SKM-1 treated with dmso at 0.1 percent for 144 hours (cell line): Measurements from ENCODE around the gene AKR1C3.
"Not testable (repeated sequence)": the region's sequence is repeated elsewhere in the genome, so short reads cannot be mapped to it uniquely, and the experiment has no call there.

ENCODE experiments used
- DNase-seq: peaks from one replicate; lab custom pipeline; 2025; ENCODE audit not compliant: unreplicated experiment; lab: John Stamatoyannopoulos, UW

The AKR1C3 gene

GRCh38 chr10:5094265-5095205 lies at the start of gene AKR1C3:
AKR1C3 (plus strand) TSS chr10:5094414; CDS start chr10:5094445, 31 bp downstream.
- DNase-seq: no peak

- no peak for DNase-seq
Observed at GRCh38 chr10:5045095-5045494, 49.1 kb upstream of the AKR1C3 start.

DNA sequence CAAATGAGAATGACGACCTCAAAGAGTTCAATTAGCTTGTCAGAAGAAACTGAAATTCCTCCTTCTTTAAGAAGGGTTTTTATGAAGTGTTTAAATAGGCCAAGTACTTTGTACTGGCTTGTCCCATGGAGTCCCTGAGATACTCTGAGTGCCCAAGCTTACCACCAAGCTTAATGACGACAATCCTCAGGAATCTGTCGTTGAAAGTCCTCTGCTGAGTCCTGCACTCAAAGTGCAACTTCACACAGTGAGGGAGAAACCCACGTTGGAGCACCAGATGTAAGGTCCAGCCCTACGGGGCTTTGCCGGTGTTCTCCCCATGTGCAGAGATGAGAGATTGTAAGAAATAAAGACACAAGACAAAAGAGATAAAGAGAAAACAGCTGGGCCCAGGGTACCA lies 47.8 kb upstream of the AKR1C3 start:
- DNase-seq: no peak

DNA sequence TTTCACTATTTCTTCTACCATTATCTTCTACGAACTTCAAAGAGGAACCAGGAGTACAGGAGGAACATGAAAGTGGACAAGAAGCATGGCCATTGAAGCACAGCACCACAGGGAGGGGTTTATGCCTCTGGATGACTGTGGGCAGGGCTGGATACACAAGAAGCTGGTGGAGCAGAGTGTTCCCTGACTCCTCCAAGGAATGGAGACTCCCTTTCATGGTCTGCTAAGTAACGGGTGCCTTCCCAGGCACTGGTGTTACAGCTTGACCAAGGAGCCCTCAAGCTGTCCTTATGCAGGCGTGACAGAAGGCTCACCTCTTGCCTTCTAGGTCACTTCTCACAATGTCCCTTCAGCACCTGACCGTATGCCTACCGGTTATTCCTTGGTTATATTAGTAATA lies 47.2 kb upstream of the AKR1C3 start:
- DNase-seq: not testable (repeated sequence)

GRCh38 chr10:5047912-5048628 lies 46.1 kb upstream of the AKR1C3 start:
- no peak for DNase-seq

GRCh38 chr10:5052951-5053500 lies 41.2 kb upstream of the AKR1C3 start:
- DNase-seq: not testable (repeated sequence)

DNA sequence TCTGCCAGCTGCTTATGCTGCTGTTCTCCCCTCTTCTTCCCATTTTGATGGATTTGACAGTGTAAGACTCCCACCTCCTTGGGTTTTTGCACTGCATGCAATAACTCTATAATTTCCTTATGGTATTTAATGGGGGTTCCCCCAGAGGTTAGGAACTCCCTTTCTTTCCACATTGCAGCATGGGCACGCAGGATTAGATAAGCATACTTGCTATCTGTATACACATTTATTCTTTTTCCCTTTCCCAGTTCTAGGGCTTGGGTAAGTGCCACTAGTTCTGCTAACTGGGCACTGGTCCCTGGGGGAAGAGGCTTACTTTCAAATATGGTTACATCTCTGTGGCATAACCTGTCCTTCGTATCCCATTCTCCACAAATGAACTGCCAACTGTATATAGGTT lies 39.4 kb upstream of the AKR1C3 start:
- not testable (repeated sequence) for DNase-seq

GRCh38 chr10:5059267-5059666 lies 34.9 kb upstream of the AKR1C3 start:
- not testable (repeated sequence) for DNase-seq

- DNase-seq: not testable (repeated sequence)
Observed at GRCh38 chr10:5060791-5061190, 33.4 kb upstream of the AKR1C3 start.

GRCh38 chr10:5064656-5065055 lies 29.6 kb upstream of the AKR1C3 start:
- no peak for DNase-seq

DNA sequence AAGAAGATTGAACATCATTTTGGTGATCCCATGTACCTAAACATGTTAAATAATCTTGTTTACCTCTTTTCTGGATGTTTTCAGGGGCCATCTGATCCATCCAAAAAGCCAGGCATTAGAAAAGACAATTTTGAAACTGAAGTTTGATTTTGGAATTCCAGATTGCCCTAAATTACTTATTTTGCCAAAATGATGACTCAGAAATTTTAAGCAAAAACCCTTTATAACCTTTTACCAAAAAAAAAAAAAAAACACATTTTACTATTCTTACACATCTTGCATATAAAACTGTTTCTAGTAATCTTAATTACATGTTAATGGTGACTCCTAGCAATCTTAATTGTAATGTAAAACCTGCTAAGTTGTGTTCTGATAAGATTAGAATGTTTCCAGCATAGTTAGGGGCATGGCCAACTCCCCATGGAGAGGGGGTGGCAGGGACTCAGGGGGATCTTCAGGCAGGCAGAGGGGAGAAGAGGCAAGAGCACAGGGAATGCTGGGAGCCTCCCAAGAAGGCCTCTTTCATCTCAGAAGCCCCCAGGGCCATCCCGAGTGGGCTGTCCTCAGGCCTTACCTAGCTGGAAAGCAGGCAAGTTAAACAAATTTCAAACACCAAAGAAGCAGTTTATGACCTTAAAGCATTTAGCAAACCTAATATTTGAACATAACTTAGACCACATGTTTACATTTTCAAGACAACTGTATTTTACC lies 25.8 kb upstream of the AKR1C3 start:
- no peak for DNase-seq

DNA sequence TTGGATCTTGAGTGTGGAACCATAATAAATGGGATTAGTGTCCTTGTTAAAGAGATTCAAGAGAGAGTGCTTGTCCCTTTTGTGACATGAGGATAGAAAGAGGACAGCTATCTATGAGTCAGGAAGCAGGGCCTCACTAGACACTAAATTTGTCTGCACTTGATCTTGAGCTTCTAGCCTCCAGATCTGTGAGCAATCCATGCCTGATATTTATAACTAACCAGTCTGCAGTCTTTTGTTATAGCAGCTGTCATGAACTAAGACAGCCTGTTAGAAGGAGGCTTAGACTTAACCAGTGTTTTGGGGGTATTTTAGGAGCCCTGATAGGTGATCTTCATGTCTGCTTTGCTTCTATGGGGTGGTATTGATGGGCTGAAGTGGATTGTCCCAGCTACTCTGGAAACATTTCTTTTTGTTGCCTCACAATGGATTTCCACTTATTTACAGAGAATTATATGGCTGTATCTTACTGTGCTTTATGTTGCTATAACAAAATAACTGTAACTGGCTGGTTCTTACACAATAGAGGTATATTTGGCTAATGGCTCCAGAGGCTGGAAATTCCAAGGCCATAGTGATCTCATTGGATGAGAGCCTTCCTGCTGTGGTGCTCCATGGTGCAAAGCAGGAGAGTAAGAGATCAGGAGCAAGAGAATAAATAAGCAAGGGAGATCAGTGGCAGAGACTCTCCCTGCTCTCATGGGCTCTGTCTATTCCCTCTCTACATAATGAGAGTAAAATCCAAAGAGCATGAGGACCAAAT lies 23.4 kb upstream of the AKR1C3 start:
- no peak for DNase-seq

DNA sequence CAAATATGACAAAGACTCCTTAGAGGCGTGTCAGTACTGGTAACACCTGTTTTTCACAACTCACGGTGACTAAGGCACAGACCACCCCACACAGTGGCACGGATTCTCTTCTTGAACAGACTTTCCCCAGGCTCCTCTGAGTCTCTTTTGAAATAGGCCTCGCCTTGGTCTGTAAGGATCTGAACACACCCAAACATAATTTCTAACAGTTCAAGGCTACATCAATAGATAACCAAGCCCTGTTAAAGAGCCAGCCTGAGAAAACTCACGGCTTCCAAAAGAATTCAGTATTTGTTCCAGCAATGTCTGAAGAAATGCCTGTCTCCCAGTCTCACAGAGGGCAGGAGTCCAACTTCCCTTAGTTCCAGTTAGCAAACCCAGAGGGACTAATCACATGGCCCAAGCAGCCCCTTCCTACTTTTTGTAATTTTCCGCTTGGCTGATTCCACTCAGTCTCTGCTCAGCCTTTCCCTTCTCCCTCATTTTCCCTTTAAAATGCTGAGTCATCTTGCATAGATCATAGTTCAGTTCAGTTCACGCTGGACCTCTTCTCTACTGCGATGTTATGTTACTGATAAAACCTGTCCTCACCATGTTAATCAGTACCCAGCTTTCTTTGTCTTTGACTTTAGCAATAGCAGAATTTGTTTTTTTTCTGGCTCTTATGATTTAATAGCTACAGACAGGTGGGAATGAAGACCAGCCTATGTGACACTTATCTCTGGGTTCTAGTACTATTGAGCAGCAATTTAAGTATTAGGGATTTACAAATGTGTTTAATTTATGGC lies 22.6 kb upstream of the AKR1C3 start:
- DNase-seq: no peak

GRCh38 chr10:5073659-5074058 lies 20.6 kb upstream of the AKR1C3 start:
- DNase-seq: no peak

GRCh38 chr10:5076615-5077014 lies 17.6 kb upstream of the AKR1C3 start:
- DNase-seq: no peak

- no peak for DNase-seq
Observed at GRCh38 chr10:5078547-5079180, 15.6 kb upstream of the AKR1C3 start.

GRCh38 chr10:5079306-5079830 lies 14.8 kb upstream of the AKR1C3 start:
- DNase-seq: no peak

- DNase-seq: no peak
Observed at GRCh38 chr10:5079836-5080235, 14.4 kb upstream of the AKR1C3 start.

DNA sequence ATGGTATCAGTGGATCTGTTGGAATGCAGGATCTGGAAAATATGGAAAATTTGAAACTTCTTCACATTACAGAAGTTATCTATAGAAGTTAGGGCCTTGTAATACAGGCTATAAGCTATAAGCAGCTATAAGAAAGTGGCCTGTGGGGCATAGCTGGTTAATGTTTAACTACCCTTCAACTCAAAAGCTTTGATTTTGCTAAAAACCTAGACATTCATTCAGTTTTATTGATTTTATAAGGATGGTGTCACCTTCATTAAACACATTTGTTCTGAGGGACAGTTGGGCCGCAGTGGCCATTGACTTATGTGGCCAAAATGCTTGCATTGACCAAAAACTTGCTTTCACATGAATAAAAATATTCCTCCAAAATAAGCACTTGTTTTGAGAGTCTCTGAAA lies 13.1 kb upstream of the AKR1C3 start:
- no peak for DNase-seq
